Osteoblast (primary cell): ENCODE measurements around the gene C11orf68. TPM values are rescaled to one million over a fixed set of nuclear protein-coding genes. Genes with fewer than 3 reads are reported as not detected.

Experiments used
- DNase-seq: peaks from one replicate; pipeline ENCODE4 v3.0.0; 2011; ENCODE audit warnings: low spot score, mixed read lengths; ENCODE audit not compliant: insufficient read length; ENCODE audit errors: missing footprints
- H2AFZ ChIP-seq: 2 replicates; pipeline ENCODE4 v1.6.0; 2011; ENCODE audit warnings: mild to moderate bottlenecking, low read length
- H3K27ac ChIP-seq: 2 replicates; pipeline ENCODE4 v1.5.1; 2011; ENCODE audit warnings: mild to moderate bottlenecking, low read depth, low read length, moderate library complexity
- H3K27me3 ChIP-seq: 2 replicates; pipeline ENCODE4 v1.6.0; 2012; ENCODE audit warnings: mild to moderate bottlenecking, control low read depth, inconsistent platforms, low read length, moderate library complexity; ENCODE audit not compliant: insufficient read depth
- H3K36me3 ChIP-seq: 2 replicates; pipeline ENCODE4 v1.5.1; 2011; ENCODE audit warnings: mild to moderate bottlenecking, low read length, control low read depth, moderate library complexity; ENCODE audit not compliant: insufficient read depth
- H3K4me1 ChIP-seq: 2 replicates; pipeline ENCODE4 v1.5.1; 2011; ENCODE audit warnings: mild to moderate bottlenecking, low read length, control low read depth, moderate library complexity; ENCODE audit not compliant: insufficient read depth
- H3K4me2 ChIP-seq: 2 replicates; pipeline ENCODE4 v1.6.0; 2011; ENCODE audit warnings: mild to moderate bottlenecking, low read length; ENCODE audit not compliant: insufficient read depth
- H3K4me3 ChIP-seq: fragments of 200-600 bp; sonication (generic); 3 replicates; pipeline ENCODE4 v1.5.1; 2012; ENCODE audit warnings: mild to moderate bottlenecking, low read length, inconsistent platforms; ENCODE audit not compliant: insufficient read depth
- H3K79me2 ChIP-seq: 2 replicates; pipeline ENCODE4 v1.6.0; 2012; ENCODE audit warnings: mild to moderate bottlenecking, low read length, control low read depth, inconsistent platforms; ENCODE audit not compliant: insufficient read depth
- H3K9me3 ChIP-seq: 2 replicates; pipeline ENCODE4 v1.5.1; 2011; ENCODE audit warnings: low read depth, low read length, control low read depth
- H4K20me1 ChIP-seq: 2 replicates; pipeline ENCODE4 v1.6.0; 2012; ENCODE audit warnings: mild to moderate bottlenecking, low read length, control low read depth; ENCODE audit not compliant: insufficient read depth
- CTCF ChIP-seq: IDR thresholded peaks from 2 replicates; pipeline ENCODE4 v1.5.1; 2011; ENCODE audit warnings: mild to moderate bottlenecking, low read depth, low read length, moderate library complexity; ENCODE audit errors: extremely low read depth
- total RNA-seq: library from RNA; depleted of rRNA; stranded (reverse); fragments of >200 nt; gene quantifications from 2 replicates; pipeline ENCODE4 v1.2.3, GENCODE V29; 2012

The C11orf68 gene
- total RNA-seq, 1 donor = 32.9 TPM

GRCh38 chr11:65897020-65897471, 21.8 kb downstream of the C11orf68 start:
- Histone ChIP-seq H3K4me3 (peak overlapping the region; percentile 95), H3K27ac (peak overlapping the region; percentile 86)

GRCh38 chr11:65896034-65896999, 22.5 kb downstream of the C11orf68 start:
- Histone ChIP-seq H3K4me3 (peak overlapping the region; percentile 95), H3K4me2 (peak overlapping the region; percentile 81), H3K27ac (peak overlapping the region; percentile 86), H3K27me3 (no peaks in the 10 kb centered on the region), H3K4me1 (peaks cover 74% of the 10 kb centered on the region), H4K20me1 (peaks cover 53% of the 10 kb centered on the region), H3K36me3 (peaks cover 58% of the 10 kb centered on the region), H3K79me2 (peaks cover 86% of the 10 kb centered on the region), H3K9me3 (no peaks in the 10 kb centered on the region), H2AFZ (no peak overlapping the region)
- no peak for TF ChIP-seq CTCF
- peak; percentile 87 for DNase-seq

More at GRCh38 chr11:65897020-65897471, 21.8 kb downstream of the C11orf68 start:
- peaks cover 80% of the 10 kb centered on the region for H3K79me2 ChIP-seq
- no peaks in the 10 kb centered on the region for H3K27me3 ChIP-seq
- H3K4me2 ChIP-seq = peak overlapping the region; percentile 81
- peak; percentile 69 for DNase-seq
- peaks cover 71% of the 10 kb centered on the region for H3K4me1 ChIP-seq
- peaks cover 46% of the 10 kb centered on the region for H4K20me1 ChIP-seq
- H3K36me3 ChIP-seq = peaks cover 53% of the 10 kb centered on the region
- no peak for TF ChIP-seq CTCF
- no peaks in the 10 kb centered on the region for H3K9me3 ChIP-seq
- H2AFZ ChIP-seq = no peak overlapping the region

- peak overlapping the region; percentile 86 for H3K27ac ChIP-seq
- H3K4me1 ChIP-seq = peaks cover 71% of the 10 kb centered on the region
- peaks cover 60% of the 10 kb centered on the region for H4K20me1 ChIP-seq
- peak; percentile 90 for DNase-seq
- H3K36me3 ChIP-seq = peaks cover 58% of the 10 kb centered on the region
- no peaks in the 10 kb centered on the region for H3K27me3 ChIP-seq
- no peaks in the 10 kb centered on the region for H3K9me3 ChIP-seq
- H3K4me3 ChIP-seq = no peak overlapping the region
- H3K79me2 ChIP-seq = peaks cover 88% of the 10 kb centered on the region
- no peak overlapping the region for H2AFZ ChIP-seq
- TF ChIP-seq CTCF = no peak
- peak overlapping the region; percentile 81 for H3K4me2 ChIP-seq
Measured at GRCh38 chr11:65895482-65895981, 23.3 kb downstream of the C11orf68 start.
